Coronary artery (tissue), 2 donors: ENCODE data around the gene CDH3.

Source experiments
- DNase-seq: peaks from one replicate; pipeline ENCODE4 v3.0.0-alpha.2; 2017; ENCODE audit warnings: low spot score
- H3K27ac ChIP-seq, 2 donors: fragments of 200-600 bp; sonication (generic); one replicate each; pipeline ENCODE4 v1.5.1; 2016 to 2019
- H3K4me3 ChIP-seq: fragments of 200-600 bp; sonication (generic); 2 replicates; pipeline ENCODE4 v1.5.1; 2016; ENCODE audit warnings: mild to moderate bottlenecking, moderate library complexity
- TF ChIP-seq, protein P1 (sequence below): fragments of 200-600 bp; sonication (generic); IDR thresholded peaks from one replicate; pipeline ENCODE4 v1.5.1; 2019; ENCODE audit warnings: antibody characterized with exemption

CDH3 gene

GRCh38 chr16:68617734-68618133 lies 27.4 kb upstream of the CDH3 start:
- no peak overlapping the region for H3K4me3 ChIP-seq

DNA sequence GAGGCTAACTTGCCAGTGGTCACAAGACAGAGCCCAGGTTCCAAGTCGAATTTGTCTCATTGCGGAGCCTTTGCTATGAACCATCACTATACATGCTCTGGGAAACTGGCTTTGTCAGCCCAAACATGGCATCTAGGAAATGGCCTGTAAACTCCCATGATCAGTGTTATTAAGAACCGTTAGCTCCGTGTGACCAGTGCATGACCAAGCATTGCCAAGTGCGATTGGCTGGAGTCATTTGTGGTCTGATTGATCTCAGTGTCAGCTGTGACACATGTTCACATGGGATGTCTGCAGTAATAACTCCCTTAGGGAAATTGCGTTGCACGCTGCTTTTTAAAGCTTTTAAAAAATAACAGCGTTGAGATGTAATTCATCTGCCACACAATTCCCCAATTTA lies 18.6 kb upstream of the CDH3 start:
- no peak overlapping the region for H3K4me3 ChIP-seq
- TF ChIP-seq, protein P1, sequence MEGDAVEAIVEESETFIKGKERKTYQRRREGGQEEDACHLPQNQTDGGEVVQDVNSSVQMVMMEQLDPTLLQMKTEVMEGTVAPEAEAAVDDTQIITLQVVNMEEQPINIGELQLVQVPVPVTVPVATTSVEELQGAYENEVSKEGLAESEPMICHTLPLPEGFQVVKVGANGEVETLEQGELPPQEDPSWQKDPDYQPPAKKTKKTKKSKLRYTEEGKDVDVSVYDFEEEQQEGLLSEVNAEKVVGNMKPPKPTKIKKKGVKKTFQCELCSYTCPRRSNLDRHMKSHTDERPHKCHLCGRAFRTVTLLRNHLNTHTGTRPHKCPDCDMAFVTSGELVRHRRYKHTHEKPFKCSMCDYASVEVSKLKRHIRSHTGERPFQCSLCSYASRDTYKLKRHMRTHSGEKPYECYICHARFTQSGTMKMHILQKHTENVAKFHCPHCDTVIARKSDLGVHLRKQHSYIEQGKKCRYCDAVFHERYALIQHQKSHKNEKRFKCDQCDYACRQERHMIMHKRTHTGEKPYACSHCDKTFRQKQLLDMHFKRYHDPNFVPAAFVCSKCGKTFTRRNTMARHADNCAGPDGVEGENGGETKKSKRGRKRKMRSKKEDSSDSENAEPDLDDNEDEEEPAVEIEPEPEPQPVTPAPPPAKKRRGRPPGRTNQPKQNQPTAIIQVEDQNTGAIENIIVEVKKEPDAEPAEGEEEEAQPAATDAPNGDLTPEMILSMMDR = no peak
- no peak for DNase-seq
- no peak overlapping the region for H3K27ac ChIP-seq

More at GRCh38 chr16:68617734-68618133, 27.4 kb upstream of the CDH3 start:
- no peak overlapping the region for H3K27ac ChIP-seq
- TF ChIP-seq, protein P1 = no peak
- DNase-seq = no peak

DNA sequence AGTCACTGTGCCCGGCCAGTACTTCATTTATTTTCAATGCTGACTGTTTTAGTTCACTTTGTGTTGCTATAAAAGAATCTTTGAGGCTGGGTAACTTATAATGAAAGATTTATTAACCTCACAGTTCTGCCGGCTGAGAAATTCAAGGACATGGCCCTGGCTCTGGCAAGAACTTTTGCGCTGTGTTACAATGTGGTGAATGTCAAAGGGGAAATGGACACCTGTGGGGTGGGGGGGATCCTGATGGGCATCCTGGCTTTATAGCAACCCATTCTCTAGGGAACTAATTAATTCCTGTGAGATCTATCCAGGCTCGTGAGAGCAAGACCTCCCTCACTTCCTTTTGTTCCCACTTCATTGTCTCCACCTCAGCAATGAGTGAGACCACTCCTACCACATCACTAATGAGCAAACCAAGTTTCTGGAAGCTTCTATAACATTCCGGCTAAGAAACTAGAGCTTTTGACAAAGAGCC lies 17.1 kb upstream of the CDH3 start:
- Histone ChIP-seq H3K4me3 (no peak overlapping the region), H3K27ac (no peak overlapping the region)
- TF ChIP-seq, protein P1 = no peak
- DNase-seq = no peak

- DNase-seq = no peak
- Histone ChIP-seq H3K27ac (no peak overlapping the region), H3K4me3 (no peak overlapping the region)
- TF ChIP-seq, protein P1 = no peak
Measured at GRCh38 chr16:68629351-68629910, 15.7 kb upstream of the CDH3 start.

DNA sequence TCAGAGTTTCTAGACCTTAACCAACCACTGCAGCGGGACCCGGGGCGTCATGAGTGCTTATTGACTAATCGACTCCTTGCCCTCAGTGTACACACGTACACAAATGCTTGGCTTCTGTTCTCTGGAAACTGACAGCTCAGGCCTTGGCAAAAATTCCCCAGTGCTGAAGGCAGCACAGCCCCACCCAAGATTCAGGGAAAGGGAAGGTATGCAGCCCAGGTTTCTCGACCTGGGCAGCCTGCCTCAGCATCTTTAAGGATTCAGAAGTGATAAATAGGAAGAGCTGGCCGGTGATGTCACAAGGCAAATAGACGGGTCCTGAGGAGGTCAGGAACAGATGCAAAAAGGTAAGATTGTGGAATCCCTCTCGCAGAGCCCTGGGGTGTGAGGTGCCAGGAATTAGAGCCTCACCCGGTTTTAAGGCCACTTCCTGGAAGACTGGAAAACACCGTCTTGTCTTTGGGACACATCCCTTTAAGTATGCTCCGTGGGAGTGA lies 9.0 kb upstream of the CDH3 start:
- DNase-seq = no peak
- Histone ChIP-seq H3K27ac (no peak overlapping the region), H3K4me3 (no peak overlapping the region)
- TF ChIP-seq, protein P1 = no peak

- Histone ChIP-seq H3K4me3 (no peak overlapping the region), H3K27ac (no peak overlapping the region)
- no peak for DNase-seq
- TF ChIP-seq, protein P1 = no peak
Measured at GRCh38 chr16:68636818-68637217, 8.3 kb upstream of the CDH3 start.

DNA sequence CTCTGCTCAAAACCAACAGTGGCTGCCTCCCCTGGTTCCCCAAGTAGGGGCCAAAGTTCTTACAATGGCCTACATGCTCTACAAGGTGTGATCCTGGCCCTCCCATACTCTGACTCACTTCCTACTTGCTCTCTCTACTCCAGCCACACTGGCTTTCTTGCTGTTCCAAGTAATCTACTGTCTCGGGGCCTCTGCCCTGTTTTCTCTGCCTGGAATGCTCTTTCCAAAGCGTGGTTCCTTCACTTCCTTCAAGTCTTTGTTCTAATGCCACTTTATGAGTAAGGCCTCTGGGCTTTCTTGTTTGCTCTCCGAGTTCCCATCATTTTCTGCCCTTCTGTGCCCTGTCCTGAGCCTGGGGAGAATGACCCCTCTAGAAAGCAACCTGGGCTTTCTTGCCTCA lies 4.1 kb upstream of the CDH3 start:
- no peak overlapping the region for H3K27ac ChIP-seq

More for the DNA sequence above, 4.1 kb upstream of the CDH3 start:
- no peak overlapping the region for H3K4me3 ChIP-seq
- no peak for DNase-seq
- TF ChIP-seq, protein P1 = no peak
